Measurements from ENCODE around the gene LRRC46. TPM values are rescaled to one million over a fixed set of nuclear protein-coding genes. Genes with fewer than 3 reads are reported as not detected.

Gene LRRC46
- total and polyA plus RNA-seq, 2 of the 13 experiments (the other 11 are each of a cell fraction or from before 2014, with no cell fraction given), result 0.09 TPM

GRCh38 chr17:47850692-47851573 lies 19.5 kb downstream of the LRRC46 start, which contains the start of gene SP6 (continued):
- TF ChIP-seq, protein P1, sequence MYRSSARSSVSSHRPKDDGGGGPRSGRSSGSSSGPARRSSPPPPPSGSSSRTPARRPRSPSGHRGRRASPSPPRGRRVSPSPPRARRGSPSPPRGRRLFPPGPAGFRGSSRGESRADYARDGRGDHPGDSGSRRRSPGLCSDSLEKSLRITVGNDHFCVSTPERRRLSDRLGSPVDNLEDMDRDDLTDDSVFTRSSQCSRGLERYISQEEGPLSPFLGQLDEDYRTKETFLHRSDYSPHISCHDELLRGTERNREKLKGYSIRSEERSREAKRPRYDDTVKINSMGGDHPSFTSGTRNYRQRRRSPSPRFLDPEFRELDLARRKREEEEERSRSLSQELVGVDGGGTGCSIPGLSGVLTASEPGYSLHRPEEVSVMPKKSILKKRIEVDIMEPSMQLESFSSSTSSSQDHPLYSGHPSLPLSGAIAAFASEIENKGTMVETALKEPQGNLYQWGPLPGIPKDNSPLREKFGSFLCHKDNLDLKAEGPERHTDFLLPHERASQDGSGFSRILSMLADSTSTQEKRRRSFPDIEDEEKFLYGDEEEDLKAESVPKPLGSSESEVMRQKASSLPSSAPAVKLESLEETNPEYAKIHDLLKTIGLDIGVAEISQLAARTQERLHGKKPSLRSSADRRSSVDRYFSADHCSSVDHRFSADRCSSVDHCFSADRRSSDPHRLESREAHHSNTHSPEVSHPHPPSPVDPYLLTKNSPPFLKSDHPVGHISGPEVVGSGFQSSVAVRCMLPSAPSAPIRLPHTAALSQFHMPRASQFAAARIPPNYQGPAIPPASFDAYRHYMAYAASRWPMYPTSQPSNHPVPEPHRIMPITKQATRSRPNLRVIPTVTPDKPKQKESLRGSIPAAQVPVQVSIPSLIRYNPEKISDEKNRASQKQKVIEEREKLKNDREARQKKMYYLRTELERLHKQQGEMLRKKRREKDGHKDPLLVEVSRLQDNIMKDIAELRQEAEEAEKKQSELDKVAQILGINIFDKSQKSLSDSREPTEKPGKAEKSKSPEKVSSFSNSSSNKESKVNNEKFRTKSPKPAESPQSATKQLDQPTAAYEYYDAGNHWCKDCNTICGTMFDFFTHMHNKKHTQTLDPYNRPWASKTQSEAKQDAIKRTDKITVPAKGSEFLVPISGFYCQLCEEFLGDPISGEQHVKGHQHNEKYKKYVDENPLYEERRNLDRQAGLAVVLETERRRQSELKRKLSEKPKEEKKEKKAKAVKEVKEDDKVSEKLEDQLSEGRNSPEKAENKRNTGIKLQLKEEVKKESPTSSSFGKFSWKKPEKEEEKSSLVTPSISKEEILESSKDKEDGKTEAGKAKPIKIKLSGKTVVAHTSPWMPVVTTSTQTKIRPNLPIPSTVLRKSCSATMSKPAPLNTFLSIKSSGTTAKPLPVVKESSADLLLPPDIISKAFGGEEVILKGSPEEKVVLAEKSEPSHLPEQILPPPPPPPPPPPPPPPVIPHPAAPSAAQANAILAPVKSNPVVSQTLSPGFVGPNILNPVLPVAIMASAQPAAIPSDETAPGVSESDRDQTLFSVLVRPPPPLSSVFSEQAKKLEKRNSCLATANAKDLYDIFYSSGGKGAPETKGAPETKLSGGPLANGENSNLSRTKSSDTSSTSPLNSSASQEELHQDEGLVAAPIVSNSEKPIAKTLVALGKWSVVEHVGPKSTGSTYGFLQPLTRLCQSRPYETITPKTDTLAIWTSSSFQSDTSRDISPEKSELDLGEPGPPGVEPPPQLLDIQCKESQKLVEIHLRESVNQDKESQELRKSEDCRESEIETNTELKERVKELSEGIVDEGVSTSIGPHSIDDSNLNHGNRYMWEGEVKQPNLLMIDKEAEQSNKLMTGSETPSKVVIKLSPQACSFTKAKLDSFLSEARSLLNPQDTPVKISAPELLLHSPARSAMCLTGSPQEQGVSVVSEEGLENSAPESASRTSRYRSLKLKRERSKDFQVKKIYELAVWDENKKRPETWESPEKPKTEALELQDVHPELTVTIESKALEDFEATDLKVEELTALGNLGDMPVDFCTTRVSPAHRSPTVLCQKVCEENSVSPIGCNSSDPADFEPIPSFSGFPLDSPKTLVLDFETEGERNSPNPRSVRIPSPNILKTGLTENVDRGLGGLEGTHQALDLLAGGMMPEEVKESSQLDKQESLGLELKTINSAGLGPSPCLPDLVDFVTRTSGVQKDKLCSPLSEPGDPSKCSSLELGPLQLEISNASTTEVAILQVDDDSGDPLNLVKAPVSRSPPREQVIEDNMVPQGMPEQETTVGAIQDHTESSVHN (CRISPR knock-in tag; IDR thresholded peaks at IDR 0.05), result no peak
- TF ChIP-seq ZNF234 (CRISPR knock-in tag; conservative IDR thresholded peaks at IDR 0.05) (no peak), ZFP90 (CRISPR knock-in tag; IDR thresholded peaks at IDR 0.05; ENCODE audit: borderline replicate concordance) (no peak; the same call in 1 of the 2 replicates), MTA1 (CRISPR knock-in tag; IDR thresholded peaks at IDR 0.05; ENCODE audit: borderline replicate concordance) (peak; percentile 93; the same call in 1 of the 2 replicates), FOXA3 (CRISPR knock-in tag; IDR thresholded peaks at IDR 0.05) (no peak), RBM22 (optimal IDR thresholded peaks at IDR 0.05; ENCODE audit: low read length) (no peak), SMARCE1 (IDR thresholded peaks at IDR 0.05; ENCODE audit: borderline replicate concordance) (no peak), ZNF768 (CRISPR knock-in tag; IDR thresholded peaks at IDR 0.05) (peak; percentile 49; the same call in 1 of the 2 replicates), GLI4 (CRISPR knock-in tag; IDR thresholded peaks at IDR 0.05; ENCODE audit: borderline replicate concordance) (no peak), SETDB1 (CRISPR knock-in tag; IDR thresholded peaks at IDR 0.05; ENCODE audit: borderline replicate concordance) (no peak), EZH2 (conservative IDR thresholded peaks at IDR 0.05; ENCODE audit: low read depth, low read length) (peak; percentile 89; the same call in 1 of the 2 replicates)
- TF ChIP-seq, protein P2, sequence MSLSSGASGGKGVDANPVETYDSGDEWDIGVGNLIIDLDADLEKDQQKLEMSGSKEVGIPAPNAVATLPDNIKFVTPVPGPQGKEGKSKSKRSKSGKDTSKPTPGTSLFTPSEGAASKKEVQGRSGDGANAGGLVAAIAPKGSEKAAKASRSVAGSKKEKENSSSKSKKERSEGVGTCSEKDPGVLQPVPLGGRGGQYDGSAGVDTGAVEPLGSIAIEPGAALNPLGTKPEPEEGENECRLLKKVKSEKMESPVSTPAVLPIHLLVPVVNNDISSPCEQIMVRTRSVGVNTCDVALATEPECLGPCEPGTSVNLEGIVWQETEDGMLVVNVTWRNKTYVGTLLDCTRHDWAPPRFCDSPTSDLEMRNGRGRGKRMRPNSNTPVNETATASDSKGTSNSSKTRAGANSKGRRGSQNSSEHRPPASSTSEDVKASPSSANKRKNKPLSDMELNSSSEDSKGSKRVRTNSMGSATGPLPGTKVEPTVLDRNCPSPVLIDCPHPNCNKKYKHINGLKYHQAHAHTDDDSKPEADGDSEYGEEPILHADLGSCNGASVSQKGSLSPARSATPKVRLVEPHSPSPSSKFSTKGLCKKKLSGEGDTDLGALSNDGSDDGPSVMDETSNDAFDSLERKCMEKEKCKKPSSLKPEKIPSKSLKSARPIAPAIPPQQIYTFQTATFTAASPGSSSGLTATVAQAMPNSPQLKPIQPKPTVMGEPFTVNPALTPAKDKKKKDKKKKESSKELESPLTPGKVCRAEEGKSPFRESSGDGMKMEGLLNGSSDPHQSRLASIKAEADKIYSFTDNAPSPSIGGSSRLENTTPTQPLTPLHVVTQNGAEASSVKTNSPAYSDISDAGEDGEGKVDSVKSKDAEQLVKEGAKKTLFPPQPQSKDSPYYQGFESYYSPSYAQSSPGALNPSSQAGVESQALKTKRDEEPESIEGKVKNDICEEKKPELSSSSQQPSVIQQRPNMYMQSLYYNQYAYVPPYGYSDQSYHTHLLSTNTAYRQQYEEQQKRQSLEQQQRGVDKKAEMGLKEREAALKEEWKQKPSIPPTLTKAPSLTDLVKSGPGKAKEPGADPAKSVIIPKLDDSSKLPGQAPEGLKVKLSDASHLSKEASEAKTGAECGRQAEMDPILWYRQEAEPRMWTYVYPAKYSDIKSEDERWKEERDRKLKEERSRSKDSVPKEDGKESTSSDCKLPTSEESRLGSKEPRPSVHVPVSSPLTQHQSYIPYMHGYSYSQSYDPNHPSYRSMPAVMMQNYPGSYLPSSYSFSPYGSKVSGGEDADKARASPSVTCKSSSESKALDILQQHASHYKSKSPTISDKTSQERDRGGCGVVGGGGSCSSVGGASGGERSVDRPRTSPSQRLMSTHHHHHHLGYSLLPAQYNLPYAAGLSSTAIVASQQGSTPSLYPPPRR (CRISPR knock-in tag; IDR thresholded peaks at IDR 0.05; ENCODE audit: borderline replicate concordance), result 0 out of 2 replicates have a peak, but pooled peaks have one; percentile 22
- TF ChIP-seq, protein P3, sequence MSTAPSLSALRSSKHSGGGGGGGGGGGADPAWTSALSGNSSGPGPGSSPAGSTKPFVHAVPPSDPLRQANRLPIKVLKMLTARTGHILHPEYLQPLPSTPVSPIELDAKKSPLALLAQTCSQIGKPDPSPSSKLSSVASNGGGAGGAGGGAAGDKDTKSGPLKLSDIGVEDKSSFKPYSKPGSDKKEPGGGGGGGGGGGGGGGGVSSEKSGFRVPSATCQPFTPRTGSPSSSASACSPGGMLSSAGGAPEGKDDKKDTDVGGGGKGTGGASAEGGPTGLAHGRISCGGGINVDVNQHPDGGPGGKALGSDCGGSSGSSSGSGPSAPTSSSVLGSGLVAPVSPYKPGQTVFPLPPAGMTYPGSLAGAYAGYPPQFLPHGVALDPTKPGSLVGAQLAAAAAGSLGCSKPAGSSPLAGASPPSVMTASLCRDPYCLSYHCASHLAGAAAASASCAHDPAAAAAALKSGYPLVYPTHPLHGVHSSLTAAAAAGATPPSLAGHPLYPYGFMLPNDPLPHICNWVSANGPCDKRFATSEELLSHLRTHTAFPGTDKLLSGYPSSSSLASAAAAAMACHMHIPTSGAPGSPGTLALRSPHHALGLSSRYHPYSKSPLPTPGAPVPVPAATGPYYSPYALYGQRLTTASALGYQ (CRISPR knock-in tag; IDR thresholded peaks at IDR 0.05), result no peak

Data from HepG2 (cell line).